Mammary microvascular endothelial cell (primary cell): ENCODE results near the gene RIC3. TPM values are rescaled to one million over a fixed set of nuclear protein-coding genes. Genes with fewer than 3 reads are reported as not detected.

Experiments
- total RNA-seq: library from RNA; depleted of rRNA; stranded (reverse); fragments of >200 nt; gene quantifications from 2 replicates; pipeline ENCODE4 v1.2.3, GENCODE V29; 2015

Gene RIC3
- total RNA-seq: not detected in 2 replicates

DNA sequence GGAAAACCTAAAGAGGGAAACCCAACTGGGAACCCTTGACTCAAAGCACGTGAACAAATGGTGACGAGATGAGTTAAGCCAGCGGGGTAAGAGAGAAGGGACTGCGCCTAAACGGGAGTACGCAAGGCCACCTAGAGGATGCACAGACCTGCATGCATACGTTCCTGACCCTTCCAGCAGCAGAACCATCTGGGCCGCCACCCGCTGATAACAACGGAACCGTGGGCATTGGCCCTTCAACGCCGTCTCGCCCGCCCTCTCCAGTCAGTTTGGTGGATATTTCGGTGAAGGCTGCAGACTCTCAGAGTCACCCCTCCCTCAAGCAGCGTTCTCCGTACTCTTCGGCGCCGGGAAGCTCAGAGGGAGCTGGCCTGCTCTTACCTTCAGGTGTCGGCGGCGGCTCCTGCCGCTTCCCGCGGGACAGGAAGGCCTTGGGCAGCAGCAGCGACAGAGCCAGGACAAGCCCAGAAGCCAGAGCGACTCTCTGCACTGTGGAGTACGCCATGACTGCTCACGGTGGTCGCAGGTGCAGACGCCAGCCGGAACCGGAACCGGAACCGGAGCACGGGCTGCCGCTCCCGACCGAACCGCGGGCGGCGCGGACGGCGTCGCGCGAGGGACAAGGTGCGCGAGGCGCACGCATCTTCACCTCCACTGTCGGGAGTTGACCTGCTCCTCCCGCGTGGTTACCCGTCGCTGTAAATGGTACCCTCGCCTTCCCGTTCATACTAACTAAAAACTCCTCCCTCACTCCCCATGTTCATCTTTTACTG is at the start of gene RIC3:
RIC3 (minus strand) TSS at position 541 of the 773 bp plus-strand sequence; CDS start at position 505, 36 bp downstream.

DNA sequence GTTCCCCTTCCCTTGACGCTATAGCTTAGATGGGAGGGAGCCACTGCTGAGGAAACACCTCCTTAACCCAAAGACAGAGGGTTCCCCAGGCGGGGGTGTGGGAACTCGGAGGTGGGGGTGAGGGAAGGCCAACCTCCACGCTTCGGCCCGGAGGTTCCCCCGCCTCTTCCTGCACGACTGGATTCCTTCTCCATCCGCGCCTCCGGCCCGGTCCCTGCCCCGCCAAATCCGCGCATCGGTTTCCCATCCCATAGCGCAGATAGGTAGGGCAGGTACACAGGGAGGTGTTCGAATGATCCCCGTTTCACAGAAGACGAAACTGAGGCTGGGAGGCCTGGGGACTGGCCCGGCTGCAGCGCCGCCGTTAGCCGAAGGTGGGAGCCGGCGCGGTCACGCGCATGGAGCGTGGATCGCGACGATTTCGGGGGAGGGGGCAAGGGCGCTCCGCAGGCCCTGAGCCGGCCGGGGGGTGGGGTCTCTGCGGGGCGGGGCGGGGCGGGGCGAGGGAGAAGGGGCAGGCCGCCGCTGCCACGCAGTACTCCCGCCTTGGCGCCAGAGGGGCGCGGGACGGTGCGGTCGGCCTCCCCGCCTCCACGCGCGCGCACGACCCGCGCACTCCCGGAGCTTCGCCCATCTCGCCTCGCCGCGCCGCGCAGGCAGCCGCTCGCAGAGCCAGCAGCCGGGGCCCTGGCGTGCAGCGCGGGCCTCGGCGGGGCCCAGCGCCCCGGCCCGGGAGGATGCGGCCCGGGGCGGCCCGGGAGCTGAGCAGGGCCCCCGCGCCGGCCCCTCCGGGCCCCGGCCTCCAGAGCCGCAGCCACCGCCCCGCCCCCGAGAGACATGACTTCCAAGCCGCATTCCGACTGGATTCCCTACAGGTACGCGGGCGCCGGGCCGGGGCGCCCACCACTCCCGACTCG is 87.9 kb downstream of the RIC3 start, which contains the start of gene TUB:
TUB (plus strand) TSS at position 538 of the 917 bp plus-strand sequence; CDS start at position 838, 300 bp downstream.

Other genes starting within 250 kb of the RIC3 start
- gene OR10A6, start 237.8 kb downstream of the RIC3 start, total RNA-seq: not detected in 2 replicates
- not detected in 2 replicates for gene OR10A3, start 227.3 kb downstream of the RIC3 start, total RNA-seq
- gene NLRP10, start 203.6 kb downstream of the RIC3 start, total RNA-seq: not detected in 2 replicates
- gene EIF3F, start 181.7 kb downstream of the RIC3 start, total RNA-seq: 326 and 363 TPM in 2 replicates
- 0.13 and 0.25 TPM in 2 replicates for gene TUB, start 87.8 kb downstream of the RIC3 start, total RNA-seq
- gene LMO1, start 94.9 kb upstream of the RIC3 start, total RNA-seq: 0.20 TPM in 1 of 2 replicates, not detected in the other